ENCODE measurements around the gene CDH20. TPM values are rescaled to one million over a fixed set of nuclear protein-coding genes. Genes with fewer than 3 reads are reported as not detected.

CDH20 gene
- total RNA-seq, 1 experiment from 2014 or later, result not detected

DNA sequence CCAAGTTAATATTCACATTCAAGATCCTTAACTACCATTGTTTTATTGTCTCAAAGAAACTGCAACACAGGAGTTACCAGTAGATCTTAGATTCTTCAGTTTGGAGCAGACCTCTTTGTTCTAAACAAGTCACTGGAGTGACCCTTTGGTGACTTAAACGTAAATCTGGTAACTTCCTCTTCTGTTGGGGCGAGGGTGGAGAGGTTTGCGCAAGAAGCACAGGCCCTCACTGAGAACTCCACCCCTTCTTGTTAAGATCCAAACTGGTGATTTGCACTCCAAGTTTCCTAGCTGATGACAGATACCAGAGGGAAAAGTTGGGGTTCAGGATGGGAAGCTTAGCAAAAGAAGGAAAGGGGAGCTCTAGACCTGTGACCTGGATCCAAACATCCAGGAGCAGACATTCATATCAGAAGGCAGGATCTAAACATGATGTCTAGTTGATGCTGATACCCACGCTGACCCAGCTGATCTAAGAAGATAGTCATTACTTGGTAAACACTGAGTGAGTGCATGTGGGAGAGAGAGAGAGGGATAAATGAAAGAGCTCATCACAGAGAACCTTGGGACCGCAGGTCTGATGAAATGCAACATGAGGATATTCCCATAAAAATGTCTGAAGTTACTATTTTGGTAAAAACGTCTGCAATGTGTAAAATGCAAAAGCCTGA, 256.0 kb downstream of the CDH20 start (continued):
- no peak for TF ChIP-seq CTCF (IDR thresholded peaks at IDR 0.05 in 2 of 3, conservative IDR thresholded peaks at IDR 0.05 in 1 of 3; ENCODE audit: borderline replicate concordance in 1 of 3, insufficient read depth in 1 of 3, low read depth in 2 of 3, low read length in 2 of 3)

DNA sequence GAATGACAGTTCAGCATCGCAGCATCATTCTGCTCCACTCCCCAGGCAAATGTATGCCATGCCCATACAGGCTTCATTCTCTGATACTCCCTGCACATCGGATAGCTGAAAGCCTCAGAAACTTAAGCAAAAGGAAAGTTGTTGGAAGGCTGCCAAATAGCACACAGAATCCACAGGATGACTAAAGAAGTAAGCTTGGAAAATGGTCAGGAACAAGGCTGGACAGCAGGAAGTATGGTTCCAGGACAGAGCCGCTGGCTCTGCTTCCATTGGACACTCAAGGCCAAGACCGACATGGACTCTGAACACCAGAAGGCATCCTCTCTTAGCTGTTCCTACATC, 256.5 kb downstream of the CDH20 start:
- H3K27ac ChIP-seq (ENCODE audit: low read depth, low read length), result no peak overlapping the region
- no peaks in the 10 kb centered on the region for H4K20me1 ChIP-seq (ENCODE audit: insufficient read depth)
- DNase-seq (ENCODE audit: low read depth, low spot score) (no peak), ATAC-seq (no peak)
- no peaks in the 10 kb centered on the region for H3K9me3 ChIP-seq (ENCODE audit: control insufficient read depth in 1 of 2, insufficient read depth in 1 of 2, low read depth in 1 of 2, low read length in 2 of 2)
- no peaks in the 10 kb centered on the region for H3K36me3 ChIP-seq (ENCODE audit: control insufficient read depth in 1 of 2, insufficient read depth in 2 of 2, low read length in 2 of 2)
- ChIA-PET RAD21 (ENCODE audit: low non-redundant PET in 1 of 2, low total read pairs in 2 of 2, uncharacterized antibody in 2 of 2, unreplicated experiment in 2 of 2) (no interaction called here), CTCF (no interaction called here), POLR2A (no interaction called here)
- no peaks in the 10 kb centered on the region for H3K4me1 ChIP-seq (ENCODE audit: control insufficient read depth in 1 of 2, insufficient read depth in 2 of 2, low read length in 2 of 2)
- H3K4me3 ChIP-seq (replicated peaks in 1 of 2; ENCODE audit: low read depth in 1 of 2, low read length in 2 of 2), result no peak overlapping the region
- TF ChIP-seq ATF3 (IDR thresholded peaks at IDR 0.05) (no peak), TCF7L2 (IDR thresholded peaks at IDR 0.05; ENCODE audit: borderline replicate concordance, extremely low read depth, insufficient read depth, insufficient read length) (no peak), ELF1 (IDR thresholded peaks at IDR 0.05; ENCODE audit: borderline replicate concordance, low read depth) (no peak), ZFX (IDR thresholded peaks at IDR 0.05) (no peak), SP1 (IDR thresholded peaks at IDR 0.05; ENCODE audit: low read depth) (no peak), CBX3 (IDR thresholded peaks at IDR 0.05; ENCODE audit: low read depth) (no peak), RAD21 (IDR thresholded peaks at IDR 0.05; ENCODE audit: low read depth) (no peak), SRF (IDR thresholded peaks at IDR 0.05; ENCODE audit: low read depth) (no peak), CTCF (IDR thresholded peaks at IDR 0.05 in 2 of 3, conservative IDR thresholded peaks at IDR 0.05 in 1 of 3; ENCODE audit: borderline replicate concordance in 1 of 3, insufficient read depth in 1 of 3, low read depth in 2 of 3, low read length in 2 of 3) (no peak), CEBPB (IDR thresholded peaks at IDR 0.05; ENCODE audit: low read depth) (no peak), EZH2 (IDR thresholded peaks at IDR 0.05) (no peak), SIN3A (IDR thresholded peaks at IDR 0.05; ENCODE audit: low read depth) (no peak), POLR2A (IDR thresholded peaks at IDR 0.05; ENCODE audit: borderline replicate concordance, extremely low read depth, insufficient read depth, insufficient read length) (no peak), YY1 (IDR thresholded peaks at IDR 0.05; ENCODE audit: extremely low read depth, insufficient replicate concordance, low read depth, low read length) (no peak), ZNF274 (IDR thresholded peaks at IDR 0.05; ENCODE audit: low read depth, low read length) (no peak), EGR1 (IDR thresholded peaks at IDR 0.05; ENCODE audit: low read depth) (no peak), FOSL1 (IDR thresholded peaks at IDR 0.05; ENCODE audit: low read depth) (no peak), EZH2phosphoT487 (IDR thresholded peaks at IDR 0.05; ENCODE audit: borderline replicate concordance) (no peak)
- TF ChIP-seq, protein P1, sequence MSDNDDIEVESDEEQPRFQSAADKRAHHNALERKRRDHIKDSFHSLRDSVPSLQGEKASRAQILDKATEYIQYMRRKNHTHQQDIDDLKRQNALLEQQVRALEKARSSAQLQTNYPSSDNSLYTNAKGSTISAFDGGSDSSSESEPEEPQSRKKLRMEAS (IDR thresholded peaks at IDR 0.05), result no peak
- H3K9me2 ChIP-seq (ENCODE audit: insufficient read depth), result no peaks in the 10 kb centered on the region
- no TSS peak for BruUV-seq (replicated peaks)
- intact Hi-C loops (cut with micrococcal nuclease), result no loop called here
- H3K9ac ChIP-seq (ENCODE audit: low read length), result no peak overlapping the region
- H3K27me3 ChIP-seq (ENCODE audit: insufficient read depth, low read length), result no peaks in the 10 kb centered on the region
- H3K4me2 ChIP-seq (ENCODE audit: low read length), result no peak overlapping the region
- H3K79me2 ChIP-seq (ENCODE audit: insufficient read depth, low read length), result no peaks in the 10 kb centered on the region
- H2AFZ ChIP-seq (ENCODE audit: low read depth, low read length, poor library complexity, severe bottlenecking), result no peak overlapping the region
